Neural progenitor cell (in vitro differentiated cells): ENCODE measurements around the gene CCL26. TPM values are rescaled to one million over a fixed set of nuclear protein-coding genes. Genes with fewer than 3 reads are reported as not detected.
"Not testable (repeated sequence)": the region's sequence is repeated elsewhere in the genome, so short reads cannot be mapped to it uniquely, and the experiment has no call there.

Experiments
- DNase-seq: peaks from one replicate; pipeline ENCODE4 v3.0.0-alpha.2; 2016; ENCODE audit warnings: low spot score
- H2AFZ ChIP-seq: fragments of 200-600 bp; sonication (generic); replicated peaks from 2 replicates; pipeline ENCODE4 v1.6.1; 2016; ENCODE audit warnings: antibody characterized with exemption
- H3F3A ChIP-seq: fragments of 200-600 bp; sonication (generic); 2 replicates; pipeline ENCODE4 v1.6.1; 2016; ENCODE audit warnings: antibody characterized with exemption, low read depth
- H3K27ac ChIP-seq: fragments of 200-600 bp; sonication (generic); 2 replicates; pipeline ENCODE4 v1.5.1; 2016; ENCODE audit warnings: mild to moderate bottlenecking
- H3K27me3 ChIP-seq: fragments of 200-600 bp; sonication (generic); 2 replicates; pipeline ENCODE4 v1.6.1; 2016; ENCODE audit warnings: mild to moderate bottlenecking, moderate library complexity
- H3K36me3 ChIP-seq: fragments of 200-600 bp; sonication (generic); 2 replicates; pipeline ENCODE4 v1.5.1; 2016
- H3K4me1 ChIP-seq: fragments of 200-600 bp; sonication (generic); 2 replicates; pipeline ENCODE4 v1.6.1; 2016; ENCODE audit warnings: mixed run types
- H3K4me2 ChIP-seq: fragments of 200-600 bp; sonication (generic); 2 replicates; pipeline ENCODE4 v1.6.1; 2016
- H3K4me3 ChIP-seq: fragments of 200-600 bp; sonication (generic); 2 replicates; pipeline ENCODE4 v1.5.1; 2016
- H3K79me2 ChIP-seq: fragments of 200-600 bp; sonication (generic); 2 replicates; pipeline ENCODE4 v1.6.1; 2016; ENCODE audit warnings: low read depth
- H3K9ac ChIP-seq: fragments of 200-600 bp; sonication (generic); 2 replicates; pipeline ENCODE4 v1.6.1; 2016
- H3K9me3 ChIP-seq: fragments of 200-600 bp; sonication (generic); 2 replicates; pipeline ENCODE4 v1.5.1; 2016; ENCODE audit warnings: low read depth
- H4K20me1 ChIP-seq: fragments of 200-600 bp; sonication (generic); 2 replicates; pipeline ENCODE4 v1.6.1; 2016; ENCODE audit warnings: low read depth
- H3K27ac Mint-ChIP-seq: 3 replicates; pipeline ENCODE4 v1.8.0; 2021; ENCODE audit warnings: mixed read lengths
- H3K27me3 Mint-ChIP-seq: 2 replicates; pipeline ENCODE4 v1.8.0; 2022; ENCODE audit warnings: low read depth, mild to moderate bottlenecking, inconsistent platforms, moderate library complexity, mixed read lengths; ENCODE audit not compliant: insufficient read depth
- H3K36me3 Mint-ChIP-seq: 3 replicates; pipeline ENCODE4 v1.8.0; 2021; ENCODE audit warnings: mixed read lengths
- H3K4me1 Mint-ChIP-seq: 3 replicates; pipeline ENCODE4 v1.8.0; 2021; ENCODE audit warnings: mixed read lengths
- H3K4me3 Mint-ChIP-seq: 3 replicates; pipeline ENCODE4 v1.8.0; 2021; ENCODE audit warnings: mild to moderate bottlenecking, moderate library complexity, mixed read lengths
- H3K9me3 Mint-ChIP-seq: 3 replicates; pipeline ENCODE4 v1.8.0; 2020; ENCODE audit warnings: mixed read lengths
- CTCF ChIP-seq: fragments of 200-600 bp; sonication (generic); IDR thresholded peaks from 2 replicates; pipeline ENCODE4 v1.5.1; 2017; ENCODE audit warnings: antibody characterized with exemption, mild to moderate bottlenecking
- EZH2 ChIP-seq: fragments of 200-600 bp; sonication (generic); IDR thresholded peaks from 2 replicates; pipeline ENCODE4 v1.6.1; 2017; ENCODE audit warnings: antibody characterized with exemption, mild to moderate bottlenecking, moderate library complexity
- EZH2phosphoT487 ChIP-seq: fragments of 200-600 bp; sonication (generic); IDR thresholded peaks from 2 replicates; pipeline ENCODE4 v1.6.1; 2017; ENCODE audit warnings: antibody characterized with exemption
- total RNA-seq: library from RNA; depleted of rRNA; stranded (reverse); fragments of >200 nt; gene quantifications from 2 replicates; pipeline ENCODE4 v1.2.3, GENCODE V29; 2015; ENCODE audit warnings: low replicate concordance

Gene CCL26
- total RNA-seq, 1 donor from 2014 or later: not detected

- Histone ChIP-seq H3K4me1 (peaks cover 12% of the 10 kb centered on the region), H3K4me3 (no peak overlapping the region), H3K27ac (no peak overlapping the region), H4K20me1 (no peaks in the 10 kb centered on the region), H3F3A (peaks cover 15% of the 10 kb centered on the region), H3K27me3 (no peaks in the 10 kb centered on the region), H3K9ac (no peak overlapping the region), H3K79me2 (no peaks in the 10 kb centered on the region), H3K36me3 (no peaks in the 10 kb centered on the region), H3K9me3 (no peaks in the 10 kb centered on the region), H3K4me2 (no peak overlapping the region), H2AFZ (no peak overlapping the region)
- Mint-ChIP-seq H3K9me3 (no peaks in the 10 kb centered on the region), H3K27ac (no peak overlapping the region), H3K4me1 (peaks cover 4% of the 10 kb centered on the region), H3K36me3 (no peaks in the 10 kb centered on the region), H3K4me3 (no peak overlapping the region), H3K27me3 (peaks cover 2% of the 10 kb centered on the region)
- no peak for TF ChIP-seq EZH2phosphoT487
- no peak for TF ChIP-seq CTCF
- no peak for TF ChIP-seq EZH2
- no peak for DNase-seq
Observed at GRCh38 chr7:75789361-75789924, 17.4 kb upstream of the CCL26 start.

DNA sequence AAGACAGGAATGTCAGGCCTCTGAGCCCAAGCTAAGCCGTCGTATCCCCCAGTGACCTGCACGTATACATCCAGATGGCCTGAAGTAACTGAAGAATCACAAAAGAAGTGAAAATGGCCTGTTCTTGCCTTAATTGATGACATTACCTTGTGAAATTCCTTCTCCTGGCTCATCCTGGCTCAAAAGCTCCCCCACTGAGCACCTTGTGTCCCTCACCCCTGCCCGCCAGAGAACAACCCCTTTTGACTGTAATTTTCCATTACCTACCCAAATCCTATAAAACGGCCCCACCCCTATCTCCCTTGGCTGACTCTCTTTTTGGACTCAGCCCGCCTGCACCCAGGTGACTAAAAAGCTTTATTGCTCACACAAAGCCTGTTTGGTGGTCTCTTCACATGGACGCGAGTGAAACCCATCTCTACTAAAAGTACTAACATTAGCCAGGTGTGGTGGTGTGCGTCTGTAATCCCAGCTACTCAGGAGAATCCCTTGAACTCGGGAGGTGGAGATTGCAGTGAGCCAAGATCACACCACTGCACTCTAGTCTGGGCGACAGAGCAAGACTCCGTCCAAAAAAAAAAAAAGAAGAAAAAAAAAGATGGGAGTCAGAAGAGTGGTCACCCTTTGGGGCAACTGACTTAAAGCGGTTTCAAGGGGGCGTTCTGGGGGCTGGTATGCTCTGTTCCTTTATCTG is 16.3 kb upstream of the CCL26 start:
- Histone ChIP-seq H3K4me3 (peak overlapping the region; percentile 3), H3K4me1 (peaks cover 12% of the 10 kb centered on the region), H3F3A (peaks cover 15% of the 10 kb centered on the region), H3K4me2 (peak overlapping the region; percentile 64)
- not testable (repeated sequence) for H3K36me3 Mint-ChIP-seq, H3K4me3 Mint-ChIP-seq, H3K36me3 ChIP-seq, H3K27ac ChIP-seq, H2AFZ ChIP-seq, H3K27ac Mint-ChIP-seq, H3K79me2 ChIP-seq, H3K27me3 ChIP-seq, H3K27me3 Mint-ChIP-seq, H3K9me3 ChIP-seq, H3K9ac ChIP-seq, H4K20me1 ChIP-seq, DNase-seq, H3K9me3 Mint-ChIP-seq, H3K4me1 Mint-ChIP-seq

GRCh38 chr7:75783058-75783457 is 11.0 kb upstream of the CCL26 start:
- not testable (repeated sequence) for H3K36me3 Mint-ChIP-seq, H2AFZ ChIP-seq, H3K4me1 ChIP-seq, H3K27me3 ChIP-seq, H3K36me3 ChIP-seq, H3K27me3 Mint-ChIP-seq, H3K27ac Mint-ChIP-seq, DNase-seq, H3K79me2 ChIP-seq, H3K4me3 Mint-ChIP-seq, H3K9me3 Mint-ChIP-seq, H3K9me3 ChIP-seq, H3K4me3 ChIP-seq, H3K27ac ChIP-seq, H4K20me1 ChIP-seq, H3K9ac ChIP-seq, H3F3A ChIP-seq, H3K4me2 ChIP-seq
- peaks cover 13% of the 10 kb centered on the region for H3K4me1 Mint-ChIP-seq

DNA sequence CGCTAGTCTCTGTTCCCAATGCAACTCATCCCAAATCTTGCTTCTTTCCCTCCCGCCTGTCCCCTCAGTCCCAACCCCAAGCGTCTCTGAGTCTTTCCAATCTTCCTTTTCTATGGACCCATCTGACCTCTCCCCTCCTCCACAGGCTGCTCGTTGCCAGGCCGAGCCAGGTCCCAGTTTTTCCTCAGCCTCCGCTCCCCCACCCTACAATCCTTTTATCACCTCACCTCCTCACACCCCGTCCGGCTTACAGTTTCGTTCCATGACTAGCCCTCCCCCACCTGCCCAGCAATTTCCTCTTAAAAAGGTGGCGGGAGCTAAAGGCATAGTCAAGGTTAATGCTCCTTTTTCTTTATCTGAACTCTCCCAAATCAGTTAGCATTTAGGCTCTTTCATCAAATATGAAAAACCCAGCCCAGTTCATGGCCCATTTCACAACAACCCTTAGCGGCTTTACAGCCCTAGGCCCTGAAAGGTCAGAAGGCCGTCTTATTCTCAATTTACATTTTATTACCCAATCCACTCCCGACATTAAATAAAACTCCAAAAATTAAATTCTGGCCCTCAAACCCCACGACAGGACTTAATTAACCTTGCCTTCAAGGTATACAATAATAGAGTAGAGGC is 8.7 kb upstream of the CCL26 start:
- not testable (repeated sequence) for H3K27me3 Mint-ChIP-seq, H3K4me3 ChIP-seq, H3K79me2 ChIP-seq, H3F3A ChIP-seq, H3K4me1 ChIP-seq, H3K36me3 ChIP-seq, H3K36me3 Mint-ChIP-seq, DNase-seq, H3K9me3 ChIP-seq, H3K4me2 ChIP-seq, H2AFZ ChIP-seq, H4K20me1 ChIP-seq, H3K27ac Mint-ChIP-seq, H3K4me3 Mint-ChIP-seq, H3K9me3 Mint-ChIP-seq, H3K27ac ChIP-seq, H3K9ac ChIP-seq, H3K27me3 ChIP-seq
- peaks cover 13% of the 10 kb centered on the region for H3K4me1 Mint-ChIP-seq

DNA sequence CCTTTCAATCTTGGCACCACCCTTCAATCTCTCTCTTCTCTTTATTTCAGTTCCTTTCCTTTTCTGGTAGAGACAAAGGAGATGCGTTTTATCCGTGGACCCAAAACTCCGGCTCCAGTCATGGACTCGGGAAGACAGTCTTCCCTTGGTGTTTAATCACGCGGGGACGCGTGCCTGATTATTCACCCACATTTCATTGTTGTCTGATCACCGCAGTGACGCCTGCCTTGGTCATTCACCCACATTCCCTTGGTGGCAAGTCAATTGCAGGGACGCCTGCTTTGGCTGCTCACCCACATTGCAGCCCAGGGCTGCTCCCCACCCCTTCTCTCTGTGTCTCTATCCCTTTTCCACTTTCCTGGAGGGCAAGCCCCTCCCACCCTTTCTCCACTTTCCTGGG is 7.5 kb upstream of the CCL26 start:
- H3K79me2 ChIP-seq, H3F3A ChIP-seq, H3K4me2 ChIP-seq, H3K4me1 ChIP-seq, H3K27ac Mint-ChIP-seq, H3K36me3 ChIP-seq, H3K4me3 Mint-ChIP-seq, H3K27me3 ChIP-seq, H4K20me1 ChIP-seq, H3K9ac ChIP-seq, DNase-seq, H3K27me3 Mint-ChIP-seq, H3K36me3 Mint-ChIP-seq, H3K9me3 ChIP-seq, H3K4me3 ChIP-seq, H3K27ac ChIP-seq, H3K9me3 Mint-ChIP-seq, H2AFZ ChIP-seq: not testable (repeated sequence)
- peaks cover 13% of the 10 kb centered on the region for H3K4me1 Mint-ChIP-seq

DNA sequence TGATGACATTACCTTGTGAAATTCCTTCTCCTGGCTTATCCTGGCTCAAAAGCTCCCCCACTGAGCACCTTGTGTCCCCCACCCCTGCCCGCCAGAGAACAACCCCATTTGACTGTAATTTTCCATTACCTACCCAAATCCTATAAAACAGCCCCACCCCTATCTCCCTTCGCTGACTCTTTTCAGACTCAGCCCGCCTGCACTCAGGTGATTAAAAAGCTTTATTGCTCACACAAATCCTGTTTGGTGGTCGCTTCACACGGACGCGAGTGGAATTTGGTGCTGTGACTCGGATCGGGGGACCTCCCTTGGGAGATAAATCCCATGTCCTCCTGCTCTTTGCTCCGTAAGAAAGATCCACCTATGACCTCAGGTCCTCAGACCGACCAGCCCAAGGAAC is 7.0 kb upstream of the CCL26 start:
- H3K4me2 ChIP-seq, H4K20me1 ChIP-seq, H3K27ac Mint-ChIP-seq, H3K4me3 ChIP-seq, H2AFZ ChIP-seq, H3K27ac ChIP-seq, H3K4me3 Mint-ChIP-seq, H3K36me3 Mint-ChIP-seq, H3F3A ChIP-seq, H3K27me3 ChIP-seq, H3K9me3 Mint-ChIP-seq, DNase-seq, H3K9me3 ChIP-seq, H3K9ac ChIP-seq, H3K27me3 Mint-ChIP-seq, H3K4me1 ChIP-seq, H3K36me3 ChIP-seq, H3K79me2 ChIP-seq: not testable (repeated sequence)
- peaks cover 13% of the 10 kb centered on the region for H3K4me1 Mint-ChIP-seq
